HEK293T (cell line): ENCODE data around the gene ADAP1.
A peak's percentile ranks its signal among the peaks of the same experiment; 100 is the strongest.

Experiments
- CTCF ChIA-PET: fragments of 350-600 bp; formaldehyde crosslinking; extraction: SDS; loops from one replicate; lab custom pipeline; 2021; ENCODE audit warnings: antibody characterized with exemption, inconsistent platforms; lab: Yijun Ruan, JAX
- POLR2A ChIA-PET: fragments of 350-600 bp; formaldehyde crosslinking; extraction: SDS; loops from one replicate; lab custom pipeline; 2020; ENCODE audit warnings: antibody characterized with exemption, inconsistent platforms; lab: Yijun Ruan, JAX
- DNase-seq: peaks from one replicate; pipeline ENCODE4 v3.0.0; 2012; ENCODE audit warnings: mixed read lengths; ENCODE audit errors: extremely low spot score
- ARNT ChIP-seq: fragments of 450-650 bp; IDR thresholded peaks from 2 replicates; pipeline ENCODE4 v1.6.1; 2017; ENCODE audit warnings: mild to moderate bottlenecking
- CTBP1 ChIP-seq: fragments of 450-650 bp; IDR thresholded peaks from 2 replicates; pipeline ENCODE4 v1.6.1; 2016; ENCODE audit warnings: borderline replicate concordance
- ELF4 ChIP-seq: fragments of 450-650 bp; IDR thresholded peaks from 2 replicates; pipeline ENCODE4 v1.6.1; 2017; ENCODE audit warnings: antibody characterized with exemption
- FOXA1 ChIP-seq: fragments of 450-650 bp; IDR thresholded peaks from 2 replicates; pipeline ENCODE4 v1.6.1; 2016; ENCODE audit warnings: mild to moderate bottlenecking
- FOXK2 ChIP-seq: fragments of 450-650 bp; IDR thresholded peaks from 2 replicates; pipeline ENCODE4 v1.6.1; 2016; ENCODE audit warnings: mild to moderate bottlenecking
- FOXM1 ChIP-seq: fragments of 450-650 bp; IDR thresholded peaks from 2 replicates; pipeline ENCODE4 v1.6.1; 2017; ENCODE audit warnings: mild to moderate bottlenecking, borderline replicate concordance
- HDGF ChIP-seq: fragments of 450-650 bp; IDR thresholded peaks from 2 replicates; pipeline ENCODE4 v1.6.1; 2017; ENCODE audit warnings: antibody characterized with exemption, borderline replicate concordance
- L3MBTL2 ChIP-seq: fragments of 450-650 bp; conservative IDR thresholded peaks from 2 replicates; pipeline ENCODE4 v1.6.1; 2016; ENCODE audit warnings: mild to moderate bottlenecking
- LEF1 ChIP-seq: fragments of 450-650 bp; IDR thresholded peaks from 2 replicates; pipeline ENCODE4 v1.6.1; 2017; ENCODE audit warnings: mild to moderate bottlenecking, borderline replicate concordance
- NFRKB ChIP-seq: fragments of 450-650 bp; IDR thresholded peaks from 2 replicates; pipeline ENCODE4 v1.6.1; 2016; ENCODE audit warnings: mild to moderate bottlenecking, moderate library complexity
- SP1 ChIP-seq: fragments of 450-650 bp; IDR thresholded peaks from 2 replicates; pipeline ENCODE4 v1.6.1; 2017
- SUZ12 ChIP-seq: fragments of 450-650 bp; IDR thresholded peaks from 2 replicates; pipeline ENCODE4 v1.6.1; 2016; ENCODE audit warnings: mild to moderate bottlenecking
- TARDBP ChIP-seq: fragments of 450-650 bp; IDR thresholded peaks from 2 replicates; pipeline ENCODE4 v1.6.1; 2016
- ZNF384 ChIP-seq: fragments of 450-650 bp; IDR thresholded peaks from 2 replicates; pipeline ENCODE4 v1.6.1; 2016
- TF ChIP-seq, protein P1 (sequence below): fragments of 450-650 bp; IDR thresholded peaks from 2 replicates; pipeline ENCODE4 v1.6.1; 2016

Gene ADAP1

GRCh38 chr7:976901-977325 is 22.4 kb upstream of the ADAP1 start:
- no peak for TF ChIP-seq FOXM1
- POLR2A ChIA-PET = no interaction called here
- CTCF ChIA-PET = interaction anchor here (0.6 kb wide), 1 partner anchor 1303 kb away, joined by 3 read pairs; no protein-coding TSS in a partner anchor
- DNase-seq = no peak

DNA sequence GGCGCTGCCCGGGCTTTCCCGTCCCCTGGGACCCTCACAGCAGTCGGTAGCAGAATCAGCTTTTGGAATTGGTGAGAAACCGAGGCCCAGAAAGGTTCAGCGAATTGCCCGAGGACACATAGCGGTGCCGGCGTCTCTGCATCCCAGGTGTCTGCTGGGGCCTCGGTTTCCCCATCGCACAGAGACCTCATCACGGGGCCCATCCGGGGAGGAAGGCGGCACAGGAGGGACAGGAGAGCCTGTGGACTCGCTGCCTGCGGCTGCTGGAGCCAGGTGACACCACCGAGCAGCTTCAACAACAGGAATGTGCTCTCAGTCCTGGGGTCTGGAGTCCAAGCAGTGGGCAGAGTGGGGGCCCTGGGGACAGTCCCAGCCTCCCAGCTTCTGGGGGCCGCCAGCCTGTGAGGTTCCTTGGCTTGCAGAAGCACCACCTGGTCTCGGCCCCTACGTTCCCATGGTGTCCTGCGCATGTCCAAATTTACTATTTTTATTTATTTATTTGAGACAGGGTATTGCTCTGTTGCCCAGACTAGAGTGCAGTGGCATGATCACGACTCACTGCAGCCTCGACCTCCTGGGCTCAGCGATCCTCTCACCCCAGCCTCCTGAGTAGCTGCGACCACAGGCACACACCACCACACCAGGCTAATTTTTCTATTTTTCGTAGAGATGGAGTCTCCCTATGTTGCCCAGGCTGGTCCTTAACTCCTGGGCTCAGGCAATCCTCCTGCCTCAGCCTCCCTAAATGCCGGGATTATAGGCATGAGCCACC is 21.4 kb upstream of the ADAP1 start:
- TF ChIP-seq, protein P1, sequence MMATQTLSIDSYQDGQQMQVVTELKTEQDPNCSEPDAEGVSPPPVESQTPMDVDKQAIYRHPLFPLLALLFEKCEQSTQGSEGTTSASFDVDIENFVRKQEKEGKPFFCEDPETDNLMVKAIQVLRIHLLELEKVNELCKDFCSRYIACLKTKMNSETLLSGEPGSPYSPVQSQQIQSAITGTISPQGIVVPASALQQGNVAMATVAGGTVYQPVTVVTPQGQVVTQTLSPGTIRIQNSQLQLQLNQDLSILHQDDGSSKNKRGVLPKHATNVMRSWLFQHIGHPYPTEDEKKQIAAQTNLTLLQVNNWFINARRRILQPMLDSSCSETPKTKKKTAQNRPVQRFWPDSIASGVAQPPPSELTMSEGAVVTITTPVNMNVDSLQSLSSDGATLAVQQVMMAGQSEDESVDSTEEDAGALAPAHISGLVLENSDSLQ = no peak
- TF ChIP-seq LEF1 = no peak
- no peak for TF ChIP-seq SUZ12
- no peak for TF ChIP-seq CTBP1
- no peak for TF ChIP-seq FOXA1
- ChIA-PET POLR2A (interaction anchor here (0.8 to 1.4 kb wide), 6 partner anchors 10 to 148 kb away, joined by 3 to 7 read pairs (median 3); no protein-coding TSS in a partner anchor), CTCF (interaction anchor here (0.6 to 2.8 kb wide), 2 partner anchors 17 to 201 kb away, joined by 3 to 11 read pairs; no protein-coding TSS in a partner anchor)
- no peak for DNase-seq

DNA sequence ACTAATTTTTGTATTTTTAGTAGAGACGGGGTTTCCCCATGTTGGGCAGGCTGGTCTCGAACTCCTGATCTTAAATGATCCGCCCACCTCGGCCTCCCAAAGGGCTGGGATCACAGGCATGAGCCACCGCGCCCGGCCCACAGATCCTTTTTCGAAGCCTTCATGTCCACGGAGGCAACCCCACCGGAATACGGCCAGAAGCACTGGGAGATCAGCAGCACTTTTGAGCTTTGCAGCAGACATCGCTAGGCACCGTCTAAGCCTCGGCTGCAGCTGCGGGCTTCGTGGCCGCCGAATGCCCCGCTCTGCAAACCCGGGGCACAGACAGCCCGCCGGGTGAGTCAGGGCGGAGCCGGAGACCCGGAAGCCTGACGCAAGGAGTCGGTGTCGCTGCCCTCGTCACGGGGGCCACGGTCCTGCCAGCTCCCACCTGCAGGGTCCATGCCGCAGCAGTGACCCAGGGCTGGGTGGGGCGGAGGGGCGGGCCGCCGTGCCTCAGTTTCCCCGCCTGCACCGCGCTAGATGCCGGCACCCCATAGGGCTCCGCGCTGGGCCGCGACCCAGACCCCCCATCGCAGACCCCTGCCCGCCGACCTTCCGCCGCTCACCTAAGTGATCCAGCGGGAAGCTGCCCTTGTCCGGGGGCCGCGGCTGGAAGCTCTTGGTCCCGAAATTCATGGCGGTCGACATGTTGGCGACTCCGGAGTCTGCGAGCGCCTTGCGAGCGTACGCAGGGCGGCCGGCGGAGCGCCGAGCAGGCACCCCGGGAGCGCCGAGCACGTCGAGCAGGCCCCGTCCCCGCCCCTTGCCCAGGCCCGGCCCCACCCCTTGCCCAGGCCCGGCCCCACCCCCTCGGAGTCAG is 20.6 kb upstream of the ADAP1 start, which contains the start of gene COX19:
TSS of gene COX19 (minus strand) at position 730 of the 862 bp plus-strand sequence. CDS start at position 690, 40 bp downstream.
- ChIA-PET CTCF (interaction anchor here (0.6 to 2.8 kb wide), 4 partner anchors 18 to 209 kb away, joined by 3 to 11 read pairs (median 3); no protein-coding TSS in a partner anchor), POLR2A (interaction anchor here (0.7 to 1.4 kb wide), 10 partner anchors 11 to 163 kb away, joined by 3 to 7 read pairs (median 3); a partner anchor contains a TSS)
- DNase-seq = peak; percentile 95
- TF ChIP-seq FOXM1 (no peak), FOXA1 (no peak), L3MBTL2 (0 out of 2 replicates have a peak, but pooled peaks have one; percentile 55), ELF4 (0 out of 2 replicates have a peak, but pooled peaks have one; percentile 11)

DNA sequence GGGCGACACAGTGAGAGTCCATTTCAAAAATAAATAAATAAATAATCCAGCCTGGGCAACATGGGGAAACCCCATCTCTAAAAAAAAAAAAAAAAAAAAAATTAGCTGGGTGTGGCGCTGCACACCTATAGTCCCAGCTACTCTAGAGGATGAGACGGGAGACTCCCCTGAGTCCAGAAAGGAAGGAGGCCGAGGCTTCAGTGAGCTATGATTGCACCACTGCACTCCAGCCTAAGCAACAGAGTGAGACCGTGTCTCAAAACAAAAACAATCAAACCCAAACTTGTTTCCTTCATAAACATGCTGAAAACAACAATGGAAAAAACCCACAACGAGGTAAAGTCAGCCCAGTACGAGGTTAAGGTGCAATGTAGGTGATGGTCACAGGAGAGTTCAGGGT is 19.7 kb upstream of the ADAP1 start:
- no peak for DNase-seq
- ChIA-PET POLR2A (interaction anchor here (0.9 to 1.3 kb wide), 4 partner anchors 14 to 157 kb away, joined by 3 to 4 read pairs (median 3); no protein-coding TSS in a partner anchor), CTCF (interaction anchor here (0.7 to 2.8 kb wide), 4 partner anchors 19 to 242 kb away, joined by 3 to 11 read pairs (median 5); no protein-coding TSS in a partner anchor)
- TF ChIP-seq ELF4 = no peak
- TF ChIP-seq SP1 = no peak
- TF ChIP-seq HDGF = no peak
- TF ChIP-seq, protein P1 = no peak
- TF ChIP-seq CTBP1 = no peak
- no peak for TF ChIP-seq FOXM1
- TF ChIP-seq TARDBP = no peak
- no peak for TF ChIP-seq FOXK2
- TF ChIP-seq SUZ12 = no peak
- TF ChIP-seq ARNT = no peak
- no peak for TF ChIP-seq NFRKB

DNA sequence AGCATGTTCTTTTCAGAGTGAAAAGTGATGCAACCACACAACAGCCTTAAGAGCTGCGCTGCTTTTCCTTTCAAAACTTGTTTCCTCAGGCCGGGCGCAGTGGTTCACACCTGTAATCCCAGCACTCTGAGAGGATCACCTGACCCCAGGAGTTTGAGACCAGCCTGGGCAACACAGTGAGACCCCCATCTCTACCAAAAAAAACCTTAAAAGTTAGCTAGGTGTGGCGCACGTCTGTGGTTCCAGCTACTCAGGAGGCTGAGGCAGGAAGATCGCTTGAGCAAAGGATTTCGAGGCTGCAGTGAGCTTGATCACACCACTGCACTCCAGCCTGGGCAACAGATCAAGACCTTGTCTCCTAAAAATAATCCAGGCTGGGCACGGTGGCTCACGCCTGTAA is 18.8 kb upstream of the ADAP1 start:
- ChIA-PET CTCF (interaction anchor here (0.7 to 2.8 kb wide), 3 partner anchors 20 to 210 kb away, joined by 3 to 11 read pairs (median 6); no protein-coding TSS in a partner anchor), POLR2A (interaction anchor here (0.9 kb wide), 1 partner anchor 20 kb away, joined by 3 read pairs; no protein-coding TSS in a partner anchor)
- DNase-seq = no peak
- TF ChIP-seq, protein P1 = no peak
- TF ChIP-seq LEF1 (no peak), SUZ12 (no peak), L3MBTL2 (no peak)

DNA sequence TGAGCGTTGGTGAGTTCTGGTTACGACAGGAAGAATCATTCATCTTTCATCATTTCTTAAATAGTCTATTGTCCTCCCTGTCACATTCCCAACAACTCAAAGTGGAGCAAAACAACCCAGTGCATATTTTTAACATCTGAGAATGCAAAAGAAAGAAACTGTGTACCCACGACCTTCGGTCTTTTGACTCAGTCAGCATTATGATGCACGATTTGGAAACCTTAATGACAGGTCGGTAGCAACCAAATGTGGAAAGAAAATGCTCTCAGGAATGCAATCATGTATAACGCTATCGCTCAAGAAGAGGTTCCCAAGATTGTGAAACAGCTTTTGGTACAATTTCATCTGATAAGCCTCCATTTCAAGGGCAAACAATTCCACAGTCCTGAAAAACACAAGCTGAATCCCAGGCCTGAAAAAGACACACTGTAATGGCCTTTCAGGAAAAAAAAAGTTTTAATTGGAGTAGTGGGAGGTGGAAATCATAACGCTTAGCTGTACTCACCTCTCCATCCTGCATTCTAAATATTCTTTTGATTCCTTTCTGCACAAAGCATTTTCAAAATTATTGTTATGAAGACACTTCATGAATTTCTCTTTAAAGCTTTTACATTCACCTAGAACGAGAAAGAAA is 18.3 kb upstream of the ADAP1 start:
- ChIA-PET POLR2A (no interaction called here), CTCF (interaction anchor here (0.6 kb wide), 1 partner anchor 262 kb away, joined by 4 read pairs; no protein-coding TSS in a partner anchor)
- TF ChIP-seq ZNF384 (no peak), FOXA1 (no peak), FOXM1 (no peak), LEF1 (no peak), ARNT (no peak), SUZ12 (no peak), SP1 (no peak), HDGF (no peak), ELF4 (no peak), FOXK2 (no peak)
- no peak for DNase-seq
